Islet of Langerhans (tissue), 1 donor: ENCODE measurements around the gene CABYR.

Experiments used
- FAIRE-seq: peaks from one replicate; lab custom pipeline; 2011; peaks lifted over from hg19 to GRCh38; lab: Jason Lieb, UNC

CABYR gene, protein sequence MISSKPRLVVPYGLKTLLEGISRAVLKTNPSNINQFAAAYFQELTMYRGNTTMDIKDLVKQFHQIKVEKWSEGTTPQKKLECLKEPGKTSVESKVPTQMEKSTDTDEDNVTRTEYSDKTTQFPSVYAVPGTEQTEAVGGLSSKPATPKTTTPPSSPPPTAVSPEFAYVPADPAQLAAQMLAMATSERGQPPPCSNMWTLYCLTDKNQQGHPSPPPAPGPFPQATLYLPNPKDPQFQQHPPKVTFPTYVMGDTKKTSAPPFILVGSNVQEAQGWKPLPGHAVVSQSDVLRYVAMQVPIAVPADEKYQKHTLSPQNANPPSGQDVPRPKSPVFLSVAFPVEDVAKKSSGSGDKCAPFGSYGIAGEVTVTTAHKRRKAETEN

DNA sequence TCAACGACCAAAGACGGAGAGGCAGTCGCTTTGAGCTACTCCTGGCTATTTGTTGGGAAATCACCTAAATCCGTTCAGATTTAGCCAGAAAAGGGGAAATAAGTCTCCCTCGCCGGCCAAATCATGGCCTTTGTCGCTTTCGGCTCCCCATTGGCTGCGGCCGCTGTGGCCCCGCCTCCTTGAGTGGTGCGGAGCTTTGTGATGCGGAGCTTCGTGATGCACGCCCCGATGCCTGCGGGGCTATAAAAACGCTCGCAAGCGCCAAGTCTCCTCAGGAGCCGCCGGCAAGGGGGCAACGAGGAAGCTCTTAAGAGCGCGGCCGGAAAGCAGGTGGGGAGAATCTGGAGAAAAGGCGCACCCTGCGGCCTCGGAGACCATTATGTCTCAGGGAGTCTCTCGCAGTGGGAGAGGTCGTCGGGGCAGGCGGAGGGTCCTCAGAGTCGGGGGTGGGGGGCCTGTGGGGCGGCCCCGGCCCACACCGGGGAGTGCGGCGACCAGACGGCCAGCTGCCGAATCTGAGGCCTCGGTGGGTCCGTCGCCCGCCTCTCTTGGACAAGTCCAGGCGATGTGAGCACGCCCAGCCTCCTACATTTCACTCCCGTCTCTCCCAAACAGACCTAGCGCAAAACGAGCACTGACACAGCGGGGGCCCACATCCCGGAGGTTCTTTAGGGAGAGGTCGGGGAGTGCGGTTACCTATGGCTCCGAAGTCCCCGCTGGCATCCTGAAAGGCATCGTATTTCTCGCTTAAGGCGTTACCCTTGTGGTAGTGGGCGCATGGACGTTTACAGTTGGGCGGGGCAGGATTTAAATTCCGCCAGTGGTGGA is at the start of gene CABYR:
Gene CABYR, plus strand, starts transcription at position 274 of the 828 bp plus-strand sequence. CDS start 4,053 bp downstream, outside the sequence.
- no peak for FAIRE-seq

DNA sequence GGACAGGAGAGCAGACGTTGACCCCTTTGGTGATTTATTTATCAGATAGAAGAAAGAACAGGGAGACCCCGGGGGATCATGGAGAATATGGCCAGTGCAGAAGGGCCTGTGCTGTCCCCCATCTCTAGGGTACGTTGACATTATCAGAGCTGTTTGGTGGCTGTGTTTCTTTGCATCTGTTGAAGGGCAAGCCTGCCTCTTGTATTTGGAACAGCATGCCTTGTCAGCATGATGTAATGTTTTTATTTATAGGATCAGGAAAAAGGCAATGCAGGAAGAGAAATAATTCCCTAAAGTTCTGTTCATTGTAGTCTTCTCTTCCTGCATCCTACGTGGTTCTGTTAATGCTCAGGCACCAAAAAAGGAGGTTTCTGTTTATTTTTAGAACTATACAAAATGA is 49.8 kb upstream of the CABYR start:
- no peak for FAIRE-seq

DNA sequence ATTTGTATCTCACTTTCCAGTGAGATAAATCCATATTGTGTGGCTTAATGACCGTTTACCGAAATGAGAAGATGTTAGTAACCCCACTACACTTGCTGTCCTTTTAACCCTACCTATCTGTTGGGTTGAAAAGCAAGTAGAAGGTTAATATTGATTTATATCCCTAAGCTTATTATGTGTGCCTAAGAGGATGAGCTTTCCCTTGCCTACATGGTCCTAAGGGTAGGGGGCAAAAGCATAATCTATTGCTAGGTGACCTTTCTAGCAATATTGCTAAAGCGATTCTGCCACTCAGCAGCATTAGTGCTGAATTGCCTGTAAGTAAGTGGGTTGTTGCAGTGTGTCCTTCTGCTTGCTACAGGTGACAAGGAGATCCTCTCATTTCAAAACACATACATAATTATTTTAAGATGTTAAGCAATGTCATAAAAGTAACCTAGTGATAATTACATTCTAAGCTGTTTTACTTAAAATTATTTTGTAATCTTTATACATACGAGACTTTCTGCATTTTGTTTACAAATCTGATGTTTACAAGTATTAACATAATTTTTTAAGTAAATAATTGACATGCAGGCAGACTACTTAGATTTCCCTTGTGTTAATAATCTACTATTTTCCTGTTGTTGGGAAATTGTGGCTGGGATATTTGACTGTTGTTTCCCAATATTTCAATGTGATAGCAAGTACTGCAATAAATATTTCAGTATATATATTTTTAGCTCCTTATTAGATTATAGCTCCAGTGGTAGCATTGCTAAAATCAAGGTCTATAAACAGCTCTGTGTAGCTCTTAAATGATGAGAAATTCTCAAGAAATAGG is 49.1 kb upstream of the CABYR start:
- FAIRE-seq: no peak

DNA sequence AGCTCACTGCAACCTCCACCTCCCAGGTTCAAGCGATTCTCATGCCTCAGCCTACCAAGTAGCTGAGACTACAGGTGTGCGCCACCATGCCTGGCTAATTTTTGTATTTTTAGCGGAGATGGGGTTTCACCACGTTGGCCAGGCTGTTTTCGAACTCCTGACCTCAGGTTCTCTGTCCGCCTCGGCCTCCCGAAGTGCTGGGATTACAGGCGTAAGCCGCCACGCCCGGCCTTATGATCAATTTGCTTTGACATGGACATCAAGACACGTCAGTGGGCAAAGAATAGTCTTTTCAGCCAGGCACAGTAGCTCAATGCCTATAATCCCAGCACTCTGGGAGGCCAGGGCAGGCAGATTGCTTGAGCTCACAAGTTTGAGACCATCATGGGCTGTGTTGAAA is 48.0 kb upstream of the CABYR start:
- no peak for FAIRE-seq

DNA sequence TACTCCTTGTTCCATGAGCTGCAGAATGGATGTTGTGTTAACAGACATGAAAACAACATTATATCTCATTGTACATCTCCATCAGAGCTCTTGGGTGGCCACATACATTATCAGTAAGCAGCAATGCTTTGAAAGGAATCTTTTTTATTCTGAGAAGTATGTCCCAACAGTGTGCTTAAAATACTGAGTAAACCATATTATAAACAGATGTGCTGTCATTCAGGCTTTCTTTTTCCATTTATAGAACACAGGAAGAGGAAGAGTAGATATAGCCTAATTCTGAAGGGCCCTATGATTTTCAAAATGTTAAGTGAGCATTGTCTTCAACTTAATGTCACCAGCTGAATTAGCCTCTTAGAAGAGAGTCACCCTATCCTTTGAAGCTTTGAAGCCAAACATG is 44.3 kb upstream of the CABYR start:
- no peak for FAIRE-seq

DNA sequence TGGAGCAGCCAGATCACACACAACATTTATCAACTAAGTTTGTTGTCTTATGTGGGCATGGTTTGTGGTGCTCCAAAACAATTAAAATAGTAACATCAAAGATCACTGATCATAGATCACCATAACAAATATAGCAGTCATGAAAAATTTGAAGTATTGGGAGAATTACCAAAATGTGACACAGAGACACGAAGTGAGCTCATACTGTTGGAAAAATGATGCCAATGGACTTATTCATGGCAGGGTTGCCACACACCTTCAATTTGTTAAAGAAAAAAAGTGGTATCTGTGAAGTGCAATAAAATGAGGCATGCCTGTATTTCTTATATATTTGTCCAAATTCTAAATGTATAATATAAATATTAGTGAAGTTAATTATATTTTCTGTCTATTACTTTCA is 42.9 kb upstream of the CABYR start:
- no peak for FAIRE-seq

DNA sequence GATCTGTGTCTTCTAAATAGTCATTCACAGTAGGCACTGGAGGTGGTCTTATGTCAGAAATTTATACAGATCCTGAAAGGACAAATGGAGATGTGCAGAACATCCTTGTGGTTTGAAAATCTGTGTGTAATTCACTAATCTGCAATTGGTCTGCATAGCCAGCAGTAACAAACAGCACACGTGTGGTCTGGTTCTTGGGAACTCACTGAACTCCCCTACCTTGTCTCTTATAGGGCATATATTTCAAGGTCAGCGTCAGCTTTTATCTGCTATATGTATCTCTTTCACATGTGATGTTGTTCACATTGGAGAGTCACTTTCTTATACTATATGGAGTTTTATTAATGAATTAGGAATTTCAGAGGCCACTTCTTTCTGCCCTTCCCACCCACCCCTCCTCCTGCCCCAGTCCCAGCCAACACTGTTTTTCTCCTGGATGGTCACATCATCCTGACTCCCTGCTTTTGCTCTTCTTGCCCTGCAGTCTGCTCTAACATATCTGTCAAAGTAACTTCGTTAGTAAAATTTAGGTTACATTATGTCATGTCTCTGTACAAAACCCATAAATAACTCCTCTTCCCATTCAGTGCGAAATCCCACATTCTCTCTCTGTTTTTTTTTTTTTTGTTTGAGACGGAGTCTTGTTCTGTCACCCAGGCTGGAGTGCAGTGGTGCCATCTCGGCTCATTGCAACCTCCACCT is 35.4 kb upstream of the CABYR start:
- FAIRE-seq: no peak

DNA sequence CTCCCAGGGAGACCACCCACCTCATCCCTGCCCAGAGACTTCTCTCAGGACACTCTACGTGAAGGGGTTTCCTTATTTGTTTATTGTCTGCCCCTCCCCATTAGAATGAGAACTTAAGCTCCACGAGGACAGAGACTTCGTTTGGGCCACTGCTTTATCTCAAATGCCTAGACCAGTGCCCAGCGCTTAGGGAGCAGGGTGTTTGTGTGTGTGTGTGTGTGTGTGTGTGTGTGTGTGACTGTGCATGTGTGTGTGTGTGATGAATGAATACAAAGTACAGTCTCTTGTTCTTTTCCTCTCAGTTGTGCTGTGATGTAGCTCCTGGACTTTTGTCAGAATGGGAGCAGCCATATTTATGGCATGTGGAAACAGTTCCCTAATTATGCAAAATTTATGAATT is 34.4 kb upstream of the CABYR start:
- FAIRE-seq: no peak

DNA sequence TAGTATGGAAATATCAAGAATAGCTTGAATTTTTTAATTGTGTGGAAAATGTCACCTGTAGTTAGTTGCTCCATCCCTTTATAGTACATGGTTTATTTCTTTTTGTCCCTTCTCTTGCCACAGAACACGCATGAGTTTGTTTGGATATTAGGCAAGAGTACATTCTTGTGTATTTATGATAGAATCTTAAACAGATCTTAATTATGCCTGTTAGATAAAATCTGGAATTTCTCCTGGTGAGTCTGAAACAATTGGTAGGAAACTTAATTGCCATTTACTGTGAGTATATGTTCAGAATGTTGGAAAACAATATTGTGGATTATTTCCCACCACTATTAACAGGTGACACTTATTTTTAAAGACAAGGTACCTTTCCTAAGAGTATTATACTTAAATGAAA is 30.2 kb upstream of the CABYR start:
- no peak for FAIRE-seq

DNA sequence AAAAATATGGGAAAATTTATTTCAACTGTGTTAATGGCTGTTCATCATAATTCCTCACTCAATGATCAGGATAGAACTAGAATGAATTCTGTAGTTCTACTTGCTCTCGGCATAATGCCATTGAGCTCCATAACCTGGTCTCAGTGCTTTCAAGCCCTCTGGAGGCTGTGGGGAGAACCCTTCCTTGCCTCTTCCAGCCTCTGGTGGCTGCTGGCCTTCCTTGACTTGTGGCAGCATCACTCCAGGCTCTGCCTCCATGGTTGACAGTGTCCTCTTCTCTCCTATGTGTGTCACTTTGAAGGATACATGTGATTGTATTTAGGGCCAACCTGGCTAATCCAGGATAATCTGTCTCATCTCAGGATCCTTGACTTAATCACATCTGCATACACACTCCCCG is 26.9 kb upstream of the CABYR start:
- no peak for FAIRE-seq

DNA sequence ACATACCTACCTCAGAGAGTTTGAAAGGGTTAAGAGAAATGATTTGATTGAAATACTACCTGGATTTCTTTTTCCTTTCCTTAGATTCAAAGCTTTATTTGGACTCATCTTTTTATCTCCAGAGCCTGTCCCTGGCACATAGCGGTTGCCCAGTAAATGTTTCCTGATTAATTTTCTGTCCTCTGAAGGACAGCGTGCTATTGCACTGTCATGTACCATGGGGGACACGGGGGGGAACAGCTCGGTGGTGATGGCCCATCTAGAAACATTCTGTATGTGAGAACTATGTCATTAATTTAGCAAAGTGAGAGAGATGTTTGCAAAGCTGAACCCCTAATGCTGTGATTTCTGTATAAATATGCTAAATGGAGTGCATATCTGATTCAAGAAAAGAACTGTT is 26.4 kb upstream of the CABYR start:
- no peak for FAIRE-seq

DNA sequence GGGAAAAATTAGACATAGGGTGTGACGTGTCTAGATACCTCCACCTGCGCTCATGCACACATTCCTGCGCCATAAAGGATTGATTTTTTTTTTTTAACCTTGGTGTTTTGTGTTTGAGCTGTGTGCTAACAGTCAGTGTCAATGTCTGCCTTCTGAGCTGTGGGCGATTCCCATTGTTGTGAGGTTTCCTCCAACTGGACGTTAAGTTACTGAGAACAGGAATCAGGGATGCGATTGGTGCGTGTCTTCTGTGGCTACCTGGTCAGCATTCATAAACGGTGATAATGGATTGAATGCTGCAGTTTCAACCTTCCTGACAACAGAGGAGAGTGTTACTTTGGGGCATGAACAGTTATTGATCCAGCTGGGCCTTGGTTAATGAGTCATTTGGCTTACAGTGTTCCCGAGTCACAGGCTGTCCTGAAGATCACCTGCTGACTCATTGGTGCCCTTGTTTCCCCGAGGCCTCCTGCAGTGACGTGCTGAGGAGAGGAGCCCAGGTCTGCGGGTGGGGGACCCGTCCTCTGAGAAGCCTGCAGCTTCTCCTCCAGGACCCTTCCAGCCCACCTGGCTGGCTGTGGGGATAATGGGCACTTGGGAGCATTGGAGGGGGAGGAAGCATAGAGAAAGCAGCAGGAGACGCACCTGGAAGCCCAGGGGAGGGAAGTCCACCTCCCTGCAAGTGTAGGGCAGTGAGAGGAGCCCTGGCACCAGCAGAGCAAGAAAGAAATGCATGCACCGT is 25.8 kb upstream of the CABYR start:
- peak; percentile 94 for FAIRE-seq

DNA sequence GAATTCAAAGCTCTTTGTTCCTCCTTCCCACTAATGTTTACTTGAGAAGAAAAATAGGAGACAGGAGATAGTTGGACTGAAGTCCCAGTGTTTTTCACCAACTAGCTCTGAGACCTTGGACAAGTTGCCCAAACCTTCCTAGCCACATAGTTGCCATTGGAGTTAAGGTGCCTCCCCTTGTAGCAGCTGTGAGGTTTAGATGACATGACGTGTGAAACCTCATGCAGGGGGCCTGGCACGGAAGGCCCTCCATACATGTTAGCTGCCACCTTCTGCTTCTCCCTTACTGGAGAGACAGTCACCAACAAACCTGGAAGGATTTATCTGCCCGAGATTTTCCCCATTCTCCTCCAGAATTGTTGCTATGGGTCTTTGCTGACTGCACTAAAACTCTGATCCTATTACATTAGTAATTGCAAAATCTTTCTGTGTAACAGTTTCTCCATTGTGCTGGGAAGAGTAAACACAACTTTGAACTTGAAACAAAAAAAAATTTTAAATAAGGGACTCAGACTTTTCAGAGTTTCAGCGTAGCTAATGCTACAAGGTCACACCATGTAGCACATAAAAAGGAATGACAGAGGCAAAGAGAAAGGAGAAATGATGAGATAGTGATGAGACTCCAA is 23.8 kb upstream of the CABYR start:
- no peak for FAIRE-seq

DNA sequence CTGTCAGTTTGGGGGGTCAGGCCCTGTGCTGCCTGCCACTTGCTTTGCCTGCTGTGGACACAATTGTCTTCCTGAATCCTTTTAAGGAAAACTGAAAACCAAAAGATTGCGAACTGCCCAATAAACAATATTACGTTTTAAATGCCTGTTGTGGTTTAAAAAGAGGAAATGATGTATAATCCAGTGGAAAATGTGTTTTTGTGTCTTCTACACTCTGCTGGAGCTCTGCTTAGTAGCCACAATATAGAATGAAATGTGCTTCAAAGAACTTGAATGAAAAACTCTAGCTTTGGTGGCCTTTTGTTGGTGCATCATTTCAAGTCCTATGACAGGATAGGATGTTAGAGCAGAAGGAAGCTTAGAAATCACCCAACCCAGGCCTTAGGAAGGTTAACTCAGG is 23.2 kb upstream of the CABYR start:
- no peak for FAIRE-seq

DNA sequence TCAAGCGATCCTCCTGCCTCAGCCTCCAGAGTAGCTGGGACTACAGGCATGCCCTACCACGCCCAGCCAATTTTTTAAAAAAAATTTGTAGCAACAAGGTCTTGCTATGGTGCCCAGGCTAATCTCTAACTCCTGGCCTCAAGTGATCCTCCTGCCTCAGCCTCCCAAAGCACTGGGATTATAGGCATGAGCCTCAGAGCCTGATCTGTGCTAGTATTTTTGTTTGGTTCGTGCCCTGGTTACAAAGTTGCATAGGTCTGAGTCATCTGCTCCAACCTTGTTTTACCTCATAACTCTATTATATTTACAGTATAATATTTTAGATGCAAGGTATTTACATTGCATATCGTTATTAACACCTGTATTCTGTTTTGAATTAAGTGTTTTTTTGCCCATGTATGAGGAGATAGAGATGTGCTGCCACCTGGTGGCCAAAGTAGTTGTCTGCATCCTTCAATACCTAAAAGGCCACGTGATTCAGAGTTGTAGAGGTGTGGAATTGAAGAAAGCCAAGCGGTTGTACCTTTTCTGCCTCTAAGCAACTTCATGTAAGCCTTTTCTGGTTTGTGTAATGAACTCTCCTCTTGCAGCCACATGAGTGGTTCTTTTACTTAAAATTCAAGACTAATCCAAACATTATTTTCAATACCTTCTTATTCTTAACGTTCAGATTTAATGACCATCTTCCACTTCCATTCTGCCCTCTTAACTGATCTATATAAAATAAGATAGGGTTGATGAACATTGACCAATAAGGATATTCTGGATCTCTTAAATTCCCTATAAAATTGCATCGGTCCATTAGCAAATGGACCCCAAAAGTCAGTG is 19.9 kb upstream of the CABYR start:
- FAIRE-seq: peak; percentile 97

DNA sequence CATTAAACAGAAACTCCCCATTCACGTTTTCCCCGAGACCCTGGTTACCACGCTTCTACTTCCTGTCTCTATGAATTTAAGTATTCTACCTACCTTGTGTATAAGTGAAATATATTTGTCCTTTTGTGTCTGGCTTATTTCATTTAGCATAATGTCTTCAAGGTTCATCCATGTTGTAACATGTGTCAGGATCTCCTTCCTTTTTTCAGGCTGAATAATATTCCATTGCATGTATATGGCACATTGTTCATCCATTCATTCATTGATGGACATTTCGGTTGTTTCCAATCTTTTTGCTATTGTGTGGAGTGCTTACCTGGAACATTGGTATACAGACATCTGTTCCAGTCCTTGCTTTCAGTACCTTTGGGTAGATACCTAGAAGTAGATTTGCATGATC is 18.2 kb upstream of the CABYR start:
- FAIRE-seq: no peak

DNA sequence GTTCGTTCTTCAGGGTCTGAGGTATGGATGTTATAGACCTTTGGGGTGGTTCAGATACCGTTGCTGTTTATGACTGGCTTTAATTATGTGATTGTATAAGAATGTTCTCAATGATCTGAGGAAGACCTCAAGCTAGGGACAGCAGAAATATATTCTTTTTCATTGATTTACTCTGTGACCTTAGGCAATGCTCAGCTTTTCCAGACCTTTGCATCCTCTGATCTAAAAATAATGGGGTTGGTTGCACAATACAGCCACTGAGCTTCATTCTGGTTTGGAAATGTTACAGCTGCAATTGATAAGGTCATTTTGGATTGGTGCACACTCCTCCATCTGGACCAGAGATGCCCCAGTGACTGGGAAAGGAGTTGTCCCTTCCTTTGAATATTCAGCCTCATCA is 17.2 kb upstream of the CABYR start:
- no peak for FAIRE-seq

DNA sequence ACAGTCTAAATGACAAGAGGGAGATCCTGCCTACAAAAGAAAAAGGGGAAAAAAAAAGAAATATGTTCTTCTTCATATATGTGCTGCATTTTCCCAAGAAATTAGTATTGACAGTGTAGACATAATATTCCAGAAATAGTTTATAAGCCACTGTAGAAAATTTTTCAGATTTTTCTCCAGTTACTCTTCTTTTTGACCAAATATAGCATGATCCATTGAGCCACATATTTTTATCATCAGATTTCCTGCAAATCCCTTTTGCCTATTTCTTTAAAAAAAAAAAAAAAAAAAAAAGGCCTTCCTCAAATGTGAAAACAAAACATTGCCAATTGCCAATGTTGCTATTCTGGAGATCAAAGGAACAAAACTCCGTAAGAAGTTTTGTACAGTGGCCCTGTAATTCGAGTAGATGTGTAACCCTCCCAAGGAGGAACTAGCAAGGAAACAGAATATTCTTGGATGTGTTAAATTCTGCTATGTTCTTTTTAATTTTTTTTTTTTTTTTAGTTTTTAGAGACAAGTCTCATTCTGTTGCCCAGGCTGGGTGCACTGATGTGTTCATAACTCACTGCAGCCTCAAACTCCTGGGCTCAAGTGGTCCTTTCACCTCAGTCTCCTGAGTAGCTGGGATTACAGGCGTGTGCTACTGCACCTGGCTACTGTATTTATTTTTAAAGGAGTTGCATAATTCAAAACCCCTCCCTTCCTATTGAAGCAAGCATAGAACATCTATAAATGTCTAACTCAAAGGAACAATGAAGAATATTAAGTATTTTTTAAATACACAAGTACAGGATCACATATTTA is 12.5 kb upstream of the CABYR start:
- FAIRE-seq: no peak

DNA sequence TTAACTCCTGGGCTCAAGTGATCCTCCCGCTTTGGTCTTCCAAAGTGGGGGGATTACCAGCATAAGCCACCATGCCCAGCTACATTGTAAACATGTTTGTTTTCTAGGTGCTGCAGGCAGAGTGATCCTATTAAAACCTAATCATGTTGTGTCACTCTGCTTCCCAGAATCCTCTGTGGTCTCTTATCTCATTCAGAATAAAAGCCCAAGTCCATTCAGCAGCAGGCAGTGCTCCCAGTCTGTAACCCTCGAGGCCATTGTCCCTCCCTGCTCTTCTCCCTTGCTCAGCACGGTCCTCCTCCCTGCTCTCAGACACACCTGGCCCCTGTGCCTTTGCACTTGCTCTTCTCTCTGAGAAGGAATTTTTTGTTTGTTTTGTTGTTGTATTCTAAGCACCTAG is 11.1 kb upstream of the CABYR start:
- FAIRE-seq: no peak
